NCI-H1436 (cell line): ENCODE measurements around the gene MLLT3.

Source experiments
- DNase-seq: peaks from one replicate; lab custom pipeline; 2025; lab: John Stamatoyannopoulos, UW

Gene MLLT3

GRCh38 chr9:20379804-20380225 lies 242.5 kb downstream of the MLLT3 start:
- no peak for DNase-seq

- no peak for DNase-seq
Observed at GRCh38 chr9:20378851-20379250, 243.4 kb downstream of the MLLT3 start.

- no peak for DNase-seq
Observed at GRCh38 chr9:20377790-20378189, 244.5 kb downstream of the MLLT3 start.

DNA sequence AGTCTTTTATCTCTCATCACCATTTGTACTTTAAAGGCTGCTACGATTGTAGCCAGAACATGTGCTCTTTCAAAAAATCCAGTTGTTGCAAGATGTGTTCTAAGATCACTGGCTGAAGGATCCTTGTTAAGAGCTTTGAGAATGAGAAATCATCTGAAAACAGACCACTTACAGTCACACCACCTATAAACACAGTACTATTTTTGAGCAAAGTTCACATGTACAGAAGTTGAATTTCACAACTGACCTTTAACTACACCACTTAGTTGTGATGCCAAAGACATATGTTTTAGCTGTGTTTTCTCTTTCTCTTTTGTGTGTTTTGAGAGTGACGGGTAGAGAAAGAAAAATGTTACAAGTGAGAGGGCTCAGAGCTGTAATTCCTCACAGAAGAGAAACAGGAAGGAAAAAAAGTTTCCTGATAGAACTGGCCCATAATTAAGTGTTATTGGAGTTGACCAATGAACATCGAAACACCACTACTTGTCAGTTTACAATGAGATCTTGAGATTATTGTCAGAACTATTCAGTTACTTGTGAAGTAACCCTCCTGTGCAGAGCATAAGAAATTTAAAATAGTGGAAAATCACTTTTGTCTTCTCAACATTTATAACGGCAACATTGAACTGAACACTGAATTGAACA lies 245.4 kb downstream of the MLLT3 start:
- DNase-seq = no peak

GRCh38 chr9:20376042-20376441 lies 246.3 kb downstream of the MLLT3 start:
- no peak for DNase-seq

- DNase-seq = no peak
Observed at GRCh38 chr9:20373263-20373662, 249.0 kb downstream of the MLLT3 start.

- no peak for DNase-seq
Observed at GRCh38 chr9:20369391-20369790, 252.9 kb downstream of the MLLT3 start.

- no peak for DNase-seq
Observed at GRCh38 chr9:20367855-20368254, 254.4 kb downstream of the MLLT3 start.

- DNase-seq = no peak
Observed at GRCh38 chr9:20364959-20365358, 257.3 kb downstream of the MLLT3 start.

DNA sequence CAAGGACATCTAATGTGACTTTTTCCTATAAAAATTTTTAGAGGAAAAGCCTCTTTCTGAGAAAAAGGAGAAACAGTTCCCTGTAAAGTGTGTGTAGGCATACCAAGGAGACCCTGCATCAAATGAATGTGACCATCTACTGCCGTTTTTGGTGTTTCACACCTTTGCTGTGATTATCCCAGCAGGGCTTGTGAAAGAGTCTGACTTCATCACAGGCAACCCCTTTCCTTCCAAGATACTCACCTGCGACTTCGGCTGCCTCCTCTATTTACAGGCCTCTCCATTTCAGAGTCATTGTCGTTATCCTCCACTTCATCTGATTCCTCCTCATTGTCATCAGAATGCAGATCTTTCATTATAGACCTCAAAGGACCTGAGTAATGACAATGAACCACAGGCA lies 259.1 kb downstream of the MLLT3 start:
- DNase-seq = peak; percentile 23

DNA sequence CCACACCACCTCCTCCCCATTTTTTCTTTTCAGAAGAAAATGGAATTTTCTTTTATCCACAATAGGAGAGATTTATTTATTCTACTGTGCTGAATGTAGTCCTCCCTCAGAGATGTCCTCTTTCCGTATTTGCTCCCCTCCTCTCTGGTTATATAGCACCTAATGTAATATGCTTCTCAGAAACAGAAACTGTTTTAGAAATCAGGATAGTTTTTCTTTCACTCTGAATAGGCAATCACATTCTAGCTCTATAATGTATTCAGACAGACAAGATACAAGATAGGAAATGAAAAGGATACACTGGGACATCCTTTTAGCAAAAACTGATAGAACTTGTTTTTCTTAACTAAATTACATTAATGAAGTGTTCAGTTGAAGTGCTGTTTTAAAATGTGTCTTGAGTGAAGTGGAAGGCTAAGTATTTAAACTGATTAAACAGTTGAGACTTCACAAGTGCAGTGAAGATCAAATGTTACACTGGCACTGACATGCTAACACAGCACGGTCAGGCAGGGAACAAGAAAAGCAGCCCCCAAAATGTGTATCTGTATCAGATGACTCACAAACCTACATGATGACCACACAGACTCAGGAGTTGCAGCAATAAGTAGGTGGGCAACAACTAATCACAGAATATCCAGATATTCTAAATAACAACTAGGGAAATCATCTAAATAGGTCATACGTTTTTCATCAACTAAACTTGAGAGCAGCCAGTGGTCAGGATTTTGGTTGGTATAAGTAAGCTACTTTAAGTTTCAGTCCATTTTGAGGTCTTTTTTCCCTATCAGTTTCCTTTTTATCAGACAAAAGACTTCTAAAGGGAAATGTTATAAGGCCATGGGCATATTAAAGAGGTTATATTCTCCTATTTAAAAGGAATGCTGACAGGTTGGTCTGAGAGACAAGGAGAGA lies 260.4 kb downstream of the MLLT3 start:
- DNase-seq = no peak

DNA sequence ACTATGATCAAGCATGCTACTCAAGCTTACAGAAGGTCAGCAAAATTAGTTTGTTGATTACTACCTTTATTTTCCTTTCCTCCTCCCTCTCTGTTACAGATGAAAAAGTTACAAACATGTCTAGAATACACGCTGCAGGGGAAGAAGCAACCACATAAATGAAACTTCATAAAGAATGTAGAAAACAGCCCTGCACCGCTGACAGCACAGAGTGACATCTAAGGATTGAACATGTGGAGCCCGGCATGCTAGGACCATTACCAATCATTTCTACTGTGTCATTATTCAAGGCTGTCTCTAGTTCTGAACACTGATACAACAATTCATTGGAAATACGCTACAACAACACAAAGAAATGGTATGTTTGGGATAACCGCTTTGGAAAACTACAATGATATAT lies 261.1 kb downstream of the MLLT3 start:
- DNase-seq = no peak

DNA sequence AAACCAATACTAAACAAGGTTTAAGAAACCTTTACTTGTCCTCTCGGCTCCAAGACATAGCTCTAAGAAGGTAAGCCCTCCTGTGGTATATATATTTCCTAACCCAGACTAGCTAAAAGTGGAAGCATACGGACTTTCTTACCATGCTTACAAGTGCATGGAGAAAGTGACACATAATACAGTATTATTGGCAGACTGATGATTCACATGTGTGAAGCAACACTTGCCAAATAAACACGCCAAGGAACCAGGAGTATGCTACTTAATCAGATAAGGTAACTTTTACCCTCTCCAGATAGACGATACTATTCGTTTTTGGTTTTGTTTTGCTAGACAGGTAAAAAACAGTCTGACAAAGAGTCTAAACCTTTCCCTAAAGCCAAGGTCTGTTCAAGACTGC lies 264.1 kb downstream of the MLLT3 start:
- DNase-seq = no peak

DNA sequence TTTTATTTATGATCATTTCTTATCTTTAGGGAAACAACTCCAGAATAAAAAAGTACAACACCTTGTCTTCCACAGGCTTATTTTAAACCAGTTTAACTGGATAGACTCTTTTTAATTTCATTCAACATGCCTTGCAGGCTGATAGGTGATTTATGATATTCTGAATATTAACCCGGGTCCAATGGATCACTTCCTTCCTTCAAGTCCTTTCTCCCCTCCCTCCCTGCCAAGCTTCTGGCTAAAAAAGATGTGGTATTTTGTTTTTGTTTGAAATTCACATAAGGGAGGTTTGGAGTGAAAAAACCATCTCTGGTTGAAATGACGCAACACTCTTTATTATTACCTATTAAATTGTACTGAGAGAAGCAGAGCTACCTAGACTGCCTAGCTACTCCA lies 265.3 kb downstream of the MLLT3 start:
- no peak for DNase-seq

- DNase-seq = peak; percentile 68
Observed at GRCh38 chr9:20356403-20357036, 265.8 kb downstream of the MLLT3 start.

DNA sequence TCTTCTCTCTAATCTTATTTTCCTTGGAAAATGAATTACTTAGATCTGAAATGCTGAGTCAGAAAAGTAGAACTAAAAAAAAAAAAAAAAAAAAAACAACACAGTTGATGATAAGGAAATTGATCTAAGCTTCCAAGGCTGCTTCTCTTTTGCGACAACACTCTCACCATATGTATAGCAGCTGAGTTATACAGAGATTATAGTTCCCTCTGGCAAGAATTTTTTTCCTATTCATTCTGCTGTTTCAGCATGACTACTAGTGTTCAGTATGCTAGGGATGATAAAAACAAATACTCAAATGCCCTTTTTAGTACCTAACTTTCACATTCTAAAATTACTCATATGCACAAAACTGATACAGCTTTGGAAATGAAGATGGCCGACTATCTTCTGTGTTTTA lies 267.3 kb downstream of the MLLT3 start:
- no peak for DNase-seq

DNA sequence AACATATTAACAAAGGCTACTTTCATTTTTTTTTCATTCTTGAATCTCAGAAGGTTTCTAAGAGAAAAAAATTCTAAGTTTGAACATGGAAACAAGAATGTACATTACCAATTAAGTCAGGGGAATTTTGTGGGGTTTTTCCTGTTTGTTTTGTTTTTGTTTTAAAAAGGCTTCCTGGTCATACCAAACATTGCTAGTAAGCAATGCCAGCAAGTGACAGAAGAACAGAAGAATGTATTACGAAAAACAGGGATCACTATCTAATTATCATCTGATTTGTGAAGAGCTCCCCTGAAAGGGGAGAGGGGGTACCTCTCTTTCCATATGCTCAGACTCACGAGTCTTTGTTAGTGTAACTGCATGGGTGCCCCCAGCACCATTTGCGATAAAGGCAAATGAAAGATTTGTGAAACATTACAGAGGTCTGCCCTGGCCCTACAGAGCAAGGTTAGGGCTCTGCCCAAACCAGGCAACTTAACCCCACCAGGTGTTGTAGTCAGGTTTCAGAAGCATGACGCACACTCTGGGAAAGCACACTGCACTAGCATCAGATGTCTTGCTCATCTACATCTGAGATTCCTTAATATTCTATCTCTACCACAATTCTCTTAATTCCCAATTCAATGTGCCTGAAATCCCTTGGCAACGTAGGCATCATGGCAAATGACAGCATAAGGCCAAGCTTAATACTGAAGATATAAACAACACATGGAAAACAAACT lies 268.2 kb downstream of the MLLT3 start:
- no peak for DNase-seq

GRCh38 chr9:20353524-20353923 lies 268.8 kb downstream of the MLLT3 start:
- no peak for DNase-seq

- DNase-seq = no peak
Observed at GRCh38 chr9:20352591-20352990, 269.7 kb downstream of the MLLT3 start.

DNA sequence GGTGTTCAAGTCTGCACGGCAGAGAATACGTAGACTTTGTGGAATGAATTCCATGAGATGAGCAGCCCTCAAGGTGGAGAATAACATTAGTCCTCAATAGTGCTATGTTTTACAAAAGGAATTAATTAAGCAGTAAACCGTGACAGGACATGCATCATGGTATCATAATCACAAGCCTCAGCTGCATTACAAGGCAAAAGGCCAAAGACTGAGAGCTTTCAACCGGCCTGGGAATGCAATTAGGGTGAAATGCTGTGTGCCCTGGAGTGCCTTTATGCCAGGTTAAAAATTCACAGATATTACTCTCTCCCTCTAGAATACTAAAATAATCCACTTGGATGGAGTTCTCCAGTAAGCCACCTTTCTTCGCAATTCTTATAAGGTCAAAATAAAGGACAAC lies 270.6 kb downstream of the MLLT3 start:
- no peak for DNase-seq

DNA sequence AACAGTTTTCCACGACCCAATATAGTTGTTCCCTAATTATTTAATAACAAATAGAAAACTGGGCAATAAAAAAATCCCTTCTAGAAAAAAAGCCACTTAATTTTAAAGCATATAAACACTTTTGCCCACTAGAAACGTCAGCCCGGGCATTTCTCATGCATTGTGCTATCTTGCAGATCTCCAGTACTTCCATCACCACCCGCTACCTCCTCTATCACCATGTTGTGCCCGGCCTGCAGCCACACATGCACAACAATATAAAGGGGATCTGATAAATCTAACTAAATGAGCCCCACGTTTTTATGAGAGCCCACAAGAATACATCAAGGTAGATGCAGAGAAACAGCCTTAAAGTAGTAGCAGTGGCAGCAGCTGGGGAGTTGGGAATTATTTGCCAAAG lies 272.7 kb downstream of the MLLT3 start:
- DNase-seq = no peak

- DNase-seq = no peak
Observed at GRCh38 chr9:20343325-20343724, 279.0 kb downstream of the MLLT3 start.
